ENCODE data around the gene LGR6. TPM values are rescaled to one million over a fixed set of nuclear protein-coding genes. Genes with fewer than 3 reads are reported as not detected.

Gene LGR6
- total and polyA plus RNA-seq, 8 donors, result 0.15 to 3.5 (median 0.58) TPM; not detected in 4

GRCh38 chr1:202202500-202203168, 9.0 kb downstream of the LGR6 start:
- Histone ChIP-seq H3K27me3 (peaks cover 0 to 24% (median 0%) of the 10 kb centered on the region in 3 donors), H3K36me3 (no peaks in the 10 kb centered on the region), H3K4me3 (no peak overlapping the region), H3K9me3 (no peaks in the 10 kb centered on the region), H3K4me1 (peaks cover 0 to 21% (median 11%) of the 10 kb centered on the region in 4 donors), H3K27ac (no peak overlapping the region)
- TF ChIP-seq POLR2A (IDR thresholded peaks at IDR 0.05) (no peak), EP300 (IDR thresholded peaks at IDR 0.05) (no peak), POLR2AphosphoS5 (IDR thresholded peaks at IDR 0.05) (no peak), CTCF (IDR thresholded peaks at IDR 0.05) (no peak)
- intact Hi-C loops (cut with DNase I; ENCODE audit: low total_unique reads), result no loop called here
- 87 to 94% (median 91%) methylated on average over 7 of the region's 7 CpGs for WGBS, 5 donors
- DNase-seq, result no peak

GRCh38 chr1:202203238-202204039, 9.8 kb downstream of the LGR6 start:
- TF ChIP-seq CTCF (IDR thresholded peaks at IDR 0.05), result no peak
- no peak for TF ChIP-seq POLR2A (IDR thresholded peaks at IDR 0.05)
- no peak for TF ChIP-seq POLR2AphosphoS5 (IDR thresholded peaks at IDR 0.05)
- no peak for TF ChIP-seq EP300 (IDR thresholded peaks at IDR 0.05)
- DNase-seq, result peak in 1 of 2 donors; percentile 42
- no peak overlapping the region for H3K4me3 ChIP-seq
- WGBS, 5 donors, result 60 to 81% (median 68%) methylated on average over 13 of the region's 13 CpGs
- H3K9me3 ChIP-seq, result no peaks in the 10 kb centered on the region
- H3K27me3 ChIP-seq, result peaks cover 0 to 33% (median 0%) of the 10 kb centered on the region in 3 donors
- intact Hi-C loops (cut with DNase I; ENCODE audit: low total_unique reads), result no loop called here
- H3K4me1 ChIP-seq, result peaks cover 0 to 21% (median 13%) of the 10 kb centered on the region in 4 donors
- no peaks in the 10 kb centered on the region for H3K36me3 ChIP-seq
- no peak overlapping the region for H3K27ac ChIP-seq

GRCh38 chr1:202204065-202204464, 10.5 kb downstream of the LGR6 start:
- Histone ChIP-seq H3K27me3 (peaks cover 0 to 34% (median 0%) of the 10 kb centered on the region in 3 donors), H3K36me3 (no peaks in the 10 kb centered on the region), H3K4me1 (peaks cover 0 to 18% (median 11%) of the 10 kb centered on the region in 4 donors), H3K9me3 (no peaks in the 10 kb centered on the region), H3K27ac (no peak overlapping the region), H3K4me3 (no peak overlapping the region)
- DNase-seq, result no peak
- intact Hi-C loops (cut with DNase I; ENCODE audit: low total_unique reads), result no loop called here
- 23 to 46% (median 35%) methylated on average over 1 of the region's 1 CpG for WGBS, 5 donors
- TF ChIP-seq POLR2A (IDR thresholded peaks at IDR 0.05), result no peak
- no peak for TF ChIP-seq POLR2AphosphoS5 (IDR thresholded peaks at IDR 0.05)
- no peak for TF ChIP-seq EP300 (IDR thresholded peaks at IDR 0.05)
- no peak for TF ChIP-seq CTCF (IDR thresholded peaks at IDR 0.05)

GRCh38 chr1:202205523-202206190, 12.1 kb downstream of the LGR6 start:
- no peak for DNase-seq
- intact Hi-C loops (cut with DNase I; ENCODE audit: low total_unique reads), result no loop called here
- H3K27ac ChIP-seq, result no peak overlapping the region
- H3K27me3 ChIP-seq, result peaks cover 0 to 27% (median 0%) of the 10 kb centered on the region in 3 donors
- H3K4me1 ChIP-seq, result peaks cover 0 to 8% (median under 1%) of the 10 kb centered on the region in 4 donors
- WGBS, 5 donors, result 36 to 61% (median 40%) methylated on average over 5 of the region's 5 CpGs
- no peaks in the 10 kb centered on the region for H3K9me3 ChIP-seq
- no peak overlapping the region for H3K4me3 ChIP-seq
- TF ChIP-seq POLR2AphosphoS5 (IDR thresholded peaks at IDR 0.05) (no peak), CTCF (IDR thresholded peaks at IDR 0.05) (no peak), EP300 (IDR thresholded peaks at IDR 0.05) (no peak), POLR2A (IDR thresholded peaks at IDR 0.05) (no peak)
- H3K36me3 ChIP-seq, result no peaks in the 10 kb centered on the region
